ENCODE measurements around the gene ABLIM2.
A peak's percentile ranks its signal among the peaks of the same experiment; 100 is the strongest.

ABLIM2 gene

DNA sequence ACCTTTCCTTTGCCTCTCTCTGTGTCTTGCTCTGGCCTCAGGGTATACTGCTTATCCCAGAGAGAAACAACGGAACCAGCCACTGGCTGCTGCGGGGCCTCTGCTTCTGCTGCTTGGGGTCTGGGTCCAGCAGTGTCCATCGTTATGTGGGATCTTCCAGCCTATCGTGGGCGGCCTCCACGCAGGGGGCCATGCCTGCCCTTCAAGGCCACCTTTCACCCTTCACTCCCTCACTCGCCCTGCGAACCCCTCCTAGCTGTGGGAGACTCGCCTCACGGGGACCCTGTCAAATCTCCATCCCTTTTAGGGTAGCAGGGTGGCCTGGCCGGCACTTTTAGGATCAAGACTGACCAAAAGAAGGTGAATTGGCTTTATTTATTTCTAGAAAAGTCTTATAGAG, 19.3 kb upstream of the ABLIM2 start:
- DNase-seq, result no peak
- intact Hi-C loops (cut with DNase I), result no loop called here

GRCh38 chr4:8177552-8177951, 18.9 kb upstream of the ABLIM2 start:
- peak in 2 of 42 donors; percentile 24 to 36 for DNase-seq
- intact Hi-C loops (cut with DNase I), result no loop called here

GRCh38 chr4:8176547-8177399, 18.2 kb upstream of the ABLIM2 start:
- intact Hi-C loops (cut with DNase I), result no loop called here
- peak in 12 of 42 donors; percentile 31 to 64 (median 46) for DNase-seq

- no peak for DNase-seq
- intact Hi-C loops (cut with DNase I), result no loop called here
Measured at GRCh38 chr4:8175686-8176085, 17.1 kb upstream of the ABLIM2 start.

- intact Hi-C loops (cut with DNase I), result no loop called here
Measured at GRCh38 chr4:8174970-8175369, 16.4 kb upstream of the ABLIM2 start.

GRCh38 chr4:8173492-8174242, 15.1 kb upstream of the ABLIM2 start:
- intact Hi-C loops (cut with DNase I), result no loop called here
- no peak for DNase-seq

More at GRCh38 chr4:8174970-8175369, 16.4 kb upstream of the ABLIM2 start:
- no peak for DNase-seq

- intact Hi-C loops (cut with DNase I), result no loop called here
Measured at GRCh38 chr4:8171984-8172924, 13.6 kb upstream of the ABLIM2 start.

DNA sequence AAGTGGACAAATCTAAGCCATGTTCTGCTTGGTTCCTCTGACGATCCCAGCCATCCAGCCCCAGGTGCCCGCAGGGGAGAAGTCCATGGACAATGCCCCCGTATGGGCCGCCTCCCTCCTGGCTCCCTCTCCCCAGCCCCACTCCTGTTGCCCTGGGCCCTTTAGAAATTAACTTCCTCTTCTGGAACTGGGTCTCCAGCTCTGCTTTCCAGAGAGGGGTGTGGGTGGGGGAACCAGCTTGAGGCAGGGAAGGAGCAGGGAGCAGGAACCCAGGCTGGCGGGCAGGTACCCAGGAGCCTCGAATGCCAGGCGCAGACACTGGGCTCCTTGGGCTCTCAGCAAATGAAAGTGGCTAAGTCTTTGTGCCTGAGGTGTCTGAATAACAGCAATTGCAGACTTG, 12.7 kb upstream of the ABLIM2 start:
- intact Hi-C loops (cut with DNase I), result no loop called here
- no peak for DNase-seq

More at GRCh38 chr4:8171984-8172924, 13.6 kb upstream of the ABLIM2 start:
- no peak for DNase-seq

DNA sequence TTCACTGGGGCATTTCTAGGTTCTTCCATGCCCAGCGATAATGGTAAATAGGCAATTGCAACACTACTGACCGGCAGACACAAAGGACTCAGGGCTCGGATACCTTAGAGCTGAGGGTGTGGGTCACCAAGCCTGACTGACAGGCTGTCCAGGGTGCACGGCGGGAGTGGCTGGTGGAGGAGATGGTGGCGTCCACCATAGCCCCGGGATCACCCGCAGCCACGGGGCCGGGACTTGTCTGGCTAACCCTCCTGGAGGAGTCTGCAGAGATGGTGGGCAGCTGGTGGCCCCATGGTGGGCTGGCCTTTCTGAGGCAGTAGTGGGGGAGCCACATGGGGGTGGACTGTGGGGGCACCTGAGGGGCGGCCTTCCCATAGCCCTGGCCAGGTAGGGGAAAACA, 11.7 kb upstream of the ABLIM2 start:
- no peak for DNase-seq

GRCh38 chr4:8169763-8170162, 11.2 kb upstream of the ABLIM2 start:
- intact Hi-C loops (cut with DNase I), result no loop called here
- DNase-seq, result no peak

More for the DNA sequence above, 11.7 kb upstream of the ABLIM2 start:
- intact Hi-C loops (cut with DNase I), result no loop called here

- intact Hi-C loops (cut with DNase I), result no loop called here
- DNase-seq, result no peak
Measured at GRCh38 chr4:8168832-8169598, 10.4 kb upstream of the ABLIM2 start.

DNA sequence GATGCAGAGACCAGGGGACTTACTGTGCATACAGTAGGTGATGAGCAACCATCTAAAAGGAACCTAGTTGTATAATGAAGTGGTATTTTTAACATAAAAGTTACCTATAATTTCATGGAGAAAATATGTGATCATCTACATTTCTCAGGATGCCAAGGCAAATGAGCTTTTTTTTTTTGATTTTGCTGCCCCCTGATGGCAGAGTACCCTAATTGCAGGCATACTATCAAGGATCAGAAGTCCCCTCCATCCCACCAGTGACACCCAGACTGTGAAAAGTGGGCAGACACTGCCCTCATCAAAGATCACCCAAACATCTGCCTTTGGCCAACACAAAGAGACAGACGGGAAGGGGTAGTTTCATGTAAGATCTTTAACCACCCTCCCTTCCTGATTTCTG, 9.6 kb upstream of the ABLIM2 start:
- intact Hi-C loops (cut with DNase I), result no loop called here
- DNase-seq, result no peak

DNA sequence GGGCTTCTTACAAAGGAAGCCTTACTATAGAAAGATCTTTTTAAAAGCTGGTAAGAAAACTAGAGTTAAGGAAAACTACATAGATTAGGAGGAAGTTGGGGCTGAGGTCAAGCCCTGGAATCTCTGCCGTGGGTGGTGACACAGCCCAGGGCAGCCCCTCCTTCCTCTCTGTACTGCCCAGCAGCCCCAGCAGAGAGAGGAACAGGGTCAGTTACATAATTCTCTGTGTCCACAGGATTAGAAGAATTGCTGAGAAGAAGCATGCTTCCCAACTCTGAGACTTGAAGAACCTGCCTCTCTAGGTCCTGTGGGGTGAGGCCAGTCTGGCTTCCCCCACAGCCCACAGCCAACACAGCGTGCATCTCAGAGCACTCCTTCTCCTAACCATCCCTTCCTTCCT, 9.2 kb upstream of the ABLIM2 start:
- intact Hi-C loops (cut with DNase I), result no loop called here
- DNase-seq, result peak in 3 of 42 donors; percentile 21 to 31 (median 29)

DNA sequence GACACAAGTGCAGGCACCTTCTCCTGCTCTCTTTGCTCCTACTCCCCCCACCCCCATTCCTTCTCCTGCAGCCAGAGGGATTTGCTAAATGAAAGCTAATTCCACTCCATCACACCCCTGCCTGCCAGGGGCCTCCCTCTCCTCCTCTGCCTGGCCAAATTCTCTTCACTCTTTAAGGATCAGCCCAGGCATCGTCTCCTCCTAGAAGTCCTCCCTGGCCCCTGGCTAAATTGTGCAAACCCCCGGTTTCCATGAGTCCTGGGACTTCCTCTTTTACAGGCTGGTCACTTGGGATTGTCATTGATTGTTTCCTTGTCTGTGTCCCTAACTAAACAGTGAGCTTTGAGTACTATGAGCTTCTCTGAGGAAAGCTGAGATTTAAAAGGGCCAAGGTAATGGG, 8.7 kb upstream of the ABLIM2 start:
- intact Hi-C loops (cut with DNase I), result no loop called here
- DNase-seq, result no peak

GRCh38 chr4:8165374-8165896, 6.8 kb upstream of the ABLIM2 start:
- DNase-seq, result peak in 4 of 42 donors; percentile 18 to 51 (median 26)
- intact Hi-C loops (cut with DNase I), result no loop called here

GRCh38 chr4:8164687-8165086, 6.1 kb upstream of the ABLIM2 start:
- intact Hi-C loops (cut with DNase I), result no loop called here
- DNase-seq, result peak in 11 of 42 donors; percentile 22 to 65 (median 48)

DNA sequence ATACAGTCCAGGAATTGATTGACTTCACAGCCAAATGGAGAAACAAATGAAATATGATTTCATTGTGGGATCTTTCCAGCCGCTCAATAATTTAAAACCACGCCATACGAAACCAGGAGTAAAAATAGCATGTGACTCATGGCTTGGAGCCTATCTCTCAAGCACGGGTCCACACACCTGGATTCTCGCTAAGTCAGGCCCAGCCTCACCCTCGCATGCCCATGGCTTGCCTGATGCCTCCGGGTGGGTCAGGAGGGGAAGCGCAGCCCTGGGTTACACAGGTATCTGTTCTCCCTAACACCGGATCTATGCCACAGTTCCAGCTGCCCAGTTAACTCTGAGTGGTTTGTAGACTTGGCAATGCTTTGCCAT, 5.6 kb upstream of the ABLIM2 start:
- intact Hi-C loops (cut with DNase I), result no loop called here
- no peak for DNase-seq

- no peak for DNase-seq
- intact Hi-C loops (cut with DNase I), result no loop called here
Measured at GRCh38 chr4:8163436-8164193, 5.0 kb upstream of the ABLIM2 start.
